Pancreas (tissue), 10 donors: Measurements from ENCODE around the gene CORO1C. TPM values are rescaled to one million over a fixed set of nuclear protein-coding genes. Genes with fewer than 3 reads are reported as not detected.
A peak's percentile ranks its signal among the peaks of the same experiment; 100 is the strongest.

Source experiments
- ATAC-seq, 4 donors: fragments of 200-7000 bp; cut with Tn5 transposase; one replicate each; pipeline versions ENCODE4 v1.8.0 to v1.9.1; 2020; ENCODE audit warnings: mild to moderate bottlenecking in 4 of 4, moderate library complexity in 4 of 4
- DNase-seq, 6 donors: peaks; one replicate each; pipeline ENCODE4 v3.0.0-alpha.2; 2020
- FAIRE-seq: peaks from 2 replicates; lab custom pipeline; 2012; peaks lifted over from hg19 to GRCh38; lab: Jason Lieb, UNC
- H3K27ac ChIP-seq, 4 donors: fragments of 200-600 bp; sonication (generic); 1 replicate in 3 of 4; 2 replicates in 1 of 4; pipeline versions ENCODE4 v1.5.0 to v1.8.0; 2020
- H3K27me3 ChIP-seq, 4 donors: fragments of 200-600 bp; one replicate each; pipeline ENCODE4 v1.8.0; 2021
- H3K36me3 ChIP-seq, 3 donors: fragments of 200-600 bp; sonication (generic) in 1 of 3; one replicate each; pipeline versions ENCODE4 v1.5.0 to v1.8.0; 2020 to 2021
- H3K4me1 ChIP-seq, 3 donors: fragments of 200-600 bp; one replicate each; pipeline ENCODE4 v1.8.0; 2021
- H3K4me3 ChIP-seq, 4 donors: fragments of 200-600 bp; sonication (generic) in 2 of 4; one replicate each; pipeline versions ENCODE4 v1.5.0 to v1.8.0; 2020 to 2021
- H3K9me3 ChIP-seq, 4 donors: fragments of 200-600 bp; one replicate each; pipeline ENCODE4 v1.8.0; 2021
- WGBS, 2 donors: extraction: QIAGEN DNeasy Blood & Tissue Kit; methylation state at CpG; one replicate each; pipeline ENCODE4 v1.1.7; 2013; 5-methylcytosine and 5-hydroxymethylcytosine counted together
- intact Hi-C, 3 donors: fragments of 100-400 bp; cut with DNase I; formaldehyde crosslinking; loops; one replicate each; pipeline versions ENCODE4 v1.11.1 to v1.14.2; 2022
- polyA plus RNA-seq, 2 donors: library from polyadenylated mRNA; stranded (reverse); fragments of 200-250 nt; gene quantifications; one replicate each; pipeline ENCODE4 v1.2.3, GENCODE V29; 2013
- total RNA-seq, 6 donors: library from RNA; stranded (reverse); fragmentation: NEBNext Ultra II Directional in 4 of 6; extraction: Animal tissue kit (Norgen Biotek cat#: 25700) in 4 of 6; gene quantifications; one replicate each; pipeline versions ENCODE4 v1.2.1 to v1.2.4, GENCODE V29; 2021 to 2023
- TF ChIP-seq, protein P1 (sequence below), 4 donors: fragments of 200-600 bp; sonication (generic) in 3 of 4; IDR thresholded peaks; one replicate each; pipeline versions ENCODE4 v1.5.0 to v1.8.0; 2021; ENCODE audit warnings: antibody characterized with exemption in 4 of 4
- donor health status: healthy with polysubstance abuse.
- donor health status: DM: no; HTN: no; CAD: no; lungs with moderate emphysema.
- donor health status: DM: no; HTN: no; CAD: no.
- donor health status: control.
- donor health status: control.
- donor health status: Bipolar disorder and iron deficiency.
- donor health status: DM: yes; HTN: yes; CAD: no.
- donor health status: DM: no; HTN: no; CAD: no.
- donor health status: DM: no; HTN: no; CAD: no.
- donor health status: DM: yes; HTN: yes; CAD: no.

Gene CORO1C
- 10 to 100 TPM; 14.1 to 62.3 (median 19.5) TPM for total RNA-seq
- polyA plus RNA-seq, result 1 to 10 TPM; 9.9 to 10.0 TPM

DNA sequence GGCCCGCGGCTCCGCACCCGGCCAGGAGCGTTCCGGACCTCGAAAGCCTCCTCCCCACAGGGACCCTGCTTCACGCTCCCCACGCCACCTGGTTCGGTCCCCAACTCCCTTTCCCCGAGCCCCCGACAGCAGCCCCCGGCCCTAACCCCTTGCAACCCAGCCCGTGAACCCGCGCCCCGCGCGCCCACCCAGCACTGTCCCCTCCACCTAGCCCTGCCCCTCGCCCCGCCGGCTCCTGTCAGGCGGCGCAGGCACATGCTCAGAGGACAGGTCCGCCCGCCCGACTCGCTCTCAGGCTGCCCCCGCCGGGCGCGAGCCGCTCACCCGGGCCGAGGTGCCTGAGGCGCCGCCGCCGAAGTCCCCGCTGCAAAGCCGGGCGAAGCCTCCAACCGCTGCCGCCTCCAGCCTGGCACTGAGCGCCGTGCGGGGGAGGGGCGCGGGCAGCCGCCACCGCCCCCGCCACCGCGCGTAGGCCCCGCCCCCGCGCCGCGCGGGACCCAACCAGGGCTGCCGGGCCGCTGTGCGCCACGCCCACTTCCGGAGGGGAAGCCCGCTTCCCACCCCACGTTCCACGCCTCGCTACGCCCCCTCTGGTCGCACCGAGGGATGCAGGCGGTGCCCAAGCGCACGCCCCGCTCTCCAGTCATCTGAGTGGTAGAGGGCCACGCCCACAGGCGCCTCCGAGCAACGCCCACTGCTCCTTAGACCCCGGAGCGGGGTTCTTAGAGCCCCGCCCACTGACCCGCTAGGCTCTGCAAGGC lies at the start of gene CORO1C:
Gene CORO1C, minus strand, starts transcription at position 414 of the 761 bp plus-strand sequence. CDS start 30,200 bp downstream, outside the sequence.
- Histone ChIP-seq H3K9me3 (no peaks in the 10 kb centered on the region), H3K4me3 (peak within 1 kb of the TSS; percentile 65 to 84 (median 78)), H3K27me3 (no peaks in the 10 kb centered on the region), H3K36me3 (no peaks in the 10 kb centered on the region), H3K27ac (peak within 1 kb of the TSS; percentile 88 to 95 (median 92)), H3K4me1 (peaks cover 4 to 33% (median 12%) of the 10 kb centered on the region in 3 donors)
- FAIRE-seq (no peak), ATAC-seq (peak; percentile 81 to 88 (median 85)), DNase-seq (peak; percentile 93 to 99 (median 98))
- intact Hi-C loops, result no loop called here
- 1 to 2% methylated on average over 56 to 85 of the region's 85 CpGs for WGBS, 2 donors
- TF ChIP-seq, protein P1, sequence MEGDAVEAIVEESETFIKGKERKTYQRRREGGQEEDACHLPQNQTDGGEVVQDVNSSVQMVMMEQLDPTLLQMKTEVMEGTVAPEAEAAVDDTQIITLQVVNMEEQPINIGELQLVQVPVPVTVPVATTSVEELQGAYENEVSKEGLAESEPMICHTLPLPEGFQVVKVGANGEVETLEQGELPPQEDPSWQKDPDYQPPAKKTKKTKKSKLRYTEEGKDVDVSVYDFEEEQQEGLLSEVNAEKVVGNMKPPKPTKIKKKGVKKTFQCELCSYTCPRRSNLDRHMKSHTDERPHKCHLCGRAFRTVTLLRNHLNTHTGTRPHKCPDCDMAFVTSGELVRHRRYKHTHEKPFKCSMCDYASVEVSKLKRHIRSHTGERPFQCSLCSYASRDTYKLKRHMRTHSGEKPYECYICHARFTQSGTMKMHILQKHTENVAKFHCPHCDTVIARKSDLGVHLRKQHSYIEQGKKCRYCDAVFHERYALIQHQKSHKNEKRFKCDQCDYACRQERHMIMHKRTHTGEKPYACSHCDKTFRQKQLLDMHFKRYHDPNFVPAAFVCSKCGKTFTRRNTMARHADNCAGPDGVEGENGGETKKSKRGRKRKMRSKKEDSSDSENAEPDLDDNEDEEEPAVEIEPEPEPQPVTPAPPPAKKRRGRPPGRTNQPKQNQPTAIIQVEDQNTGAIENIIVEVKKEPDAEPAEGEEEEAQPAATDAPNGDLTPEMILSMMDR (IDR thresholded peaks at IDR 0.05), result peak; percentile 59 to 80 (median 74)

DNA sequence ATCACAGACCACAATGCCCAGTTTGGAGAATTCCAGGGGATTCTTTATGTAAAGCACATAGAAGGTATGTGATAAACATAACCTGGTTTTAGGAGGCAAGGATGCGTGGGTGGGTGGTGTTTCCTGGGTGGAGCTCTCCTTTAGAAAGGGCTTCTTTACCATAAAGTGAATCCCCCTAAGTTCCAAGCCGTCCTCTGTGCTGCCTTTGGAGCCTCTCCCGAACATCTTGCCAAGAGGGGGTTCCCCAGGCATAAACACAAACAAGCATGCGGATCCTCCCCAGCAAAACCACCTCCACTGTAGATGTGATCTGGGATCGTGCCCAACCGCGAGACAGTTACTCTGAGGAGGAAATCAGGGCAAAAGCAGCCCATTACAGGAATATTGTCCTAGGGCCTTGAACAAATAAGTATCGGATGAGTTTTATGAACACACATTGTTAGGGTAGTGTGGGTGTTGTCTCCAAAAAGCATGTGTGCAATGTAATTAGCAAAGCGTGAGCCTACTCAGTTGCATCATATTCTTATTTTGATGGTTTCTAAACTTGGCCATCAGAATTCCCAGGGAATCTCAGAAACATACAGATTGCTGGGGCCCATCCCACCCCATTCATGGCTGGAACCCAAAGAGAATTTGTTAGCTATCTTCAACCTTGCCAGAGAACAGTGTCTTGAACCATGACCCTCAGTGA lies 48.8 kb upstream of the CORO1C start:
- WGBS, 2 donors, result 82 to 84% methylated on average over 9 of the region's 9 CpGs
- no peaks in the 10 kb centered on the region for H3K4me1 ChIP-seq
- ATAC-seq (peak in 1 of 4 donors; percentile 35), DNase-seq (no peak), FAIRE-seq (no peak)
- no peak overlapping the region for H3K4me3 ChIP-seq
- no peaks in the 10 kb centered on the region for H3K9me3 ChIP-seq
- no peaks in the 10 kb centered on the region for H3K27me3 ChIP-seq
- no peaks in the 10 kb centered on the region for H3K36me3 ChIP-seq
- TF ChIP-seq, protein P1 (IDR thresholded peaks at IDR 0.05), result no peak
- H3K27ac ChIP-seq, result no peak overlapping the region
- intact Hi-C loops, result no loop called here

DNA sequence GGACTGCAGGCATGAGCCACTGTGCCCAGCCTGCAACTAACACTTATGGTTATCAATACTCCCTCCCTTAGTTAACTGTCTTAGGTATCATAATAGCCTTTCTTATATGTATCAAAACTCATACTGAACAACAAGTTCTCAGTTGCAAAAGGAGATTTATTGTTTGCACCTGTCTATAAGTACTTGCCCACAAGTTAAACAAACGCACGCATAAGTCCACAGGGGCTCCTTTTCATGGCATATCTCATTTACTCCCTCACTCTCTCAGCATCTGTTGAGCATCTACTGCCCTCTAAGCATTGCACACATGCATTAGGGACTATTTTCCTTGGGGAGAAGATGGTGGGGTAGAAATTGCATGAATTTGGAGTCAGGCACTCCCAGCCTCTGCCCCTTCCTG lies 46.7 kb upstream of the CORO1C start:
- Histone ChIP-seq H3K4me3 (no peak overlapping the region), H3K36me3 (no peaks in the 10 kb centered on the region), H3K4me1 (no peaks in the 10 kb centered on the region), H3K27ac (no peak overlapping the region), H3K27me3 (no peaks in the 10 kb centered on the region), H3K9me3 (no peaks in the 10 kb centered on the region)
- intact Hi-C loops, result no loop called here
- TF ChIP-seq, protein P1 (IDR thresholded peaks at IDR 0.05), result no peak
- FAIRE-seq, result no peak
- DNase-seq, result no peak
- WGBS, 2 donors, result 47 to 70% methylated on average over 2 of the region's 2 CpGs
- ATAC-seq, result no peak

DNA sequence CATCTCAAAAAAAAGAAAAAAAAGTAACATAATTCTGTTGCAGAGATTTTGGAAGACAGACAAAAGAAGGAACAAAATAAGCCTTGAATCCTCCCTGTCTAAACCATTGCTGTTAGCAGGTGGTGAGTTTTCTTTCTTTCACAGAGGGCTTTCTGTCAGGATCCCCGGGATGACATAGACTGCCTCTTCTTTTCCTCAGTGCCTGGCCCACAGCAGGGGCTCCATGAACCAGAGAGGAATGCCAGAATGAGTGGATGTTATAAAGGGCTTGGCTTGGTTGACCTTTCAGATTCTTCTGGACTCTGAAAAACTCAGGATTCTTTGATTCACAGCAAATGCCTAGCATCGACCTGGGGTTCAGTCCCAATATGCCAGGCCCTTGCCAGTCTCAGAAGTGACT lies 45.8 kb upstream of the CORO1C start:
- H3K27ac ChIP-seq, result no peak overlapping the region
- DNase-seq (no peak), ATAC-seq (no peak), FAIRE-seq (no peak)
- 51 to 56% methylated on average over 2 of the region's 2 CpGs for WGBS, 2 donors
- H3K27me3 ChIP-seq, result no peaks in the 10 kb centered on the region
- TF ChIP-seq, protein P1 (IDR thresholded peaks at IDR 0.05), result no peak
- intact Hi-C loops, result no loop called here
- no peak overlapping the region for H3K4me3 ChIP-seq
- no peaks in the 10 kb centered on the region for H3K4me1 ChIP-seq
- no peaks in the 10 kb centered on the region for H3K36me3 ChIP-seq
- H3K9me3 ChIP-seq, result no peaks in the 10 kb centered on the region
